ENCODE results near the gene DGKB.

GRCh38 chr7:14717816-14718215 lies 184.7 kb downstream of the DGKB start:
- TF ChIP-seq CTCF (IDR thresholded peaks at IDR 0.05; ENCODE audit: poor library complexity) (peak; percentile 69), EZH2 (IDR thresholded peaks at IDR 0.05; ENCODE audit: borderline replicate concordance) (no peak), EZH2phosphoT487 (IDR thresholded peaks at IDR 0.05; ENCODE audit: low read depth, severe bottlenecking, unreplicated experiment) (no peak)
